A673 (cell line): ENCODE data around the gene SPG11. TPM values are rescaled to one million over a fixed set of nuclear protein-coding genes. Genes with fewer than 3 reads are reported as not detected.

Experiments used
- BruUV-seq: library from RNA; stranded (reverse); fragments of 400-500 nt; replicated peaks from 2 replicates; lab custom pipeline; 2021; lab: Mats Ljungman, UMichigan
- CTCF ChIA-PET: fragments of 300-600 bp; sonication (Branson Sonifier 250); formaldehyde crosslinking; loops from one replicate; lab custom pipeline; 2022; ENCODE audit warnings: antibody characterized with exemption; lab: Charles Lee
- POLR2A ChIA-PET: fragments of 300-600 bp; sonication (Branson Sonifier 250); formaldehyde crosslinking; loops from one replicate; lab custom pipeline; 2022; ENCODE audit warnings: antibody characterized with exemption; ENCODE audit not compliant: low non-redundant PET; lab: Charles Lee
- DNase-seq: peaks from one replicate; pipeline ENCODE4 v3.0.0-alpha.2; 2015; ENCODE audit warnings: low spot score
- H3K27ac ChIP-seq: fragments of 200-600 bp; sonication (generic); 2 replicates; pipeline ENCODE4 v1.5.1; 2016; ENCODE audit warnings: mixed run types, low read depth, mild to moderate bottlenecking, mixed read lengths, antibody characterized with exemption, low read length; ENCODE audit not compliant: poor library complexity, severe bottlenecking
- H3K27me3 ChIP-seq: fragments of 200-600 bp; sonication (generic); replicated peaks from 2 replicates; pipeline ENCODE4 v1.6.1; 2017; ENCODE audit warnings: mixed run types, low read depth, mild to moderate bottlenecking, mixed read lengths, antibody characterized with exemption, low read length; ENCODE audit not compliant: insufficient read depth, poor library complexity
- H3K36me3 ChIP-seq: fragments of 200-600 bp; sonication (generic); 2 replicates; pipeline ENCODE4 v1.6.1; 2016; ENCODE audit warnings: mixed run types, mild to moderate bottlenecking, mixed read lengths, antibody characterized with exemption, low read length; ENCODE audit not compliant: insufficient read depth, poor library complexity, severe bottlenecking
- H3K4me1 ChIP-seq: fragments of 200-600 bp; sonication (generic); 2 replicates; pipeline ENCODE4 v1.6.1; 2017; ENCODE audit warnings: mixed run types, mild to moderate bottlenecking, mixed read lengths, antibody characterized with exemption, low read length; ENCODE audit not compliant: insufficient read depth, poor library complexity, severe bottlenecking
- H3K4me3 ChIP-seq: fragments of 200-600 bp; sonication (generic); 2 replicates; pipeline ENCODE4 v1.5.1; 2016; ENCODE audit warnings: low read depth, mixed run types, mild to moderate bottlenecking, mixed read lengths, low read length; ENCODE audit not compliant: poor library complexity, severe bottlenecking
- H3K9me3 ChIP-seq: fragments of 200-600 bp; sonication (generic); 2 replicates; pipeline ENCODE4 v1.6.1; 2016; ENCODE audit warnings: mixed run types, low read depth, mild to moderate bottlenecking, mixed read lengths, antibody characterized with exemption, low read length; ENCODE audit not compliant: poor library complexity, severe bottlenecking
- CTCF ChIP-seq: fragments of 300-800, 200-600 bp; sonication (generic); conservative IDR thresholded peaks from 2 replicates; pipeline ENCODE4 v1.5.1; 2017; ENCODE audit warnings: low read depth, mild to moderate bottlenecking, antibody characterized with exemption, low read length, moderate library complexity, mixed read lengths
- EZH2 ChIP-seq: fragments of 200-600 bp; sonication (generic); IDR thresholded peaks from 2 replicates; pipeline ENCODE4 v1.6.1; 2017; ENCODE audit warnings: borderline replicate concordance, low read depth, mild to moderate bottlenecking, mixed read lengths, antibody characterized with exemption, low read length; ENCODE audit not compliant: poor library complexity, severe bottlenecking
- intact Hi-C: fragments of 100-400 bp; cut with micrococcal nuclease; formaldehyde crosslinking; loops from one replicate; pipeline ENCODE4 v1.10.0; 2022; ENCODE audit not compliant: unreplicated experiment
- total RNA-seq: library from RNA; stranded (reverse); gene quantifications from 2 replicates; pipeline ENCODE4 v1.2.3, GENCODE V29; 2021

The SPG11 gene
- total RNA-seq, 1 experiment from 2014 or later = 55.4 TPM

- no peak for TF ChIP-seq EZH2
- no peak for TF ChIP-seq CTCF
- no peak for DNase-seq
- no peaks in the 10 kb centered on the region for H3K27me3 ChIP-seq
- H3K27ac ChIP-seq = peak overlapping the region; percentile 41
- H3K4me3 ChIP-seq = no peak overlapping the region
- no TSS peak for BruUV-seq
- POLR2A ChIA-PET = no interaction called here
- H3K9me3 ChIP-seq = no peaks in the 10 kb centered on the region
- H3K36me3 ChIP-seq = peaks cover 64% of the 10 kb centered on the region
- H3K4me1 ChIP-seq = no peaks in the 10 kb centered on the region
- intact Hi-C loops = loop anchor here (5.0 to 10.0 kb wide), 2 partner anchors 67 to 320 kb away; partner anchors contain the start of gene SPG11
- CTCF ChIA-PET = no interaction called here
These were observed 68.2 kb downstream of the SPG11 start for GRCh38 chr15:44595246-44595645.

GRCh38 chr15:44593042-44593736 is 70.3 kb downstream of the SPG11 start:
- TF ChIP-seq CTCF (peak; percentile 65), EZH2 (no peak)
- Histone ChIP-seq H3K4me3 (no peak overlapping the region), H3K27ac (no peak overlapping the region), H3K9me3 (no peaks in the 10 kb centered on the region), H3K4me1 (no peaks in the 10 kb centered on the region), H3K36me3 (peaks cover 76% of the 10 kb centered on the region), H3K27me3 (no peaks in the 10 kb centered on the region)
- DNase-seq = peak; percentile 59
- ChIA-PET POLR2A (no interaction called here), CTCF (interaction anchor here (0.7 to 1.0 kb wide), 4 partner anchors 145 to 547 kb away, joined by 3 to 11 read pairs (median 4); no protein-coding TSS in a partner anchor)
- BruUV-seq = no TSS peak
- intact Hi-C loops = loop anchor here (10.0 kb wide), 1 partner anchor 322 kb away; no protein-coding TSS in a partner anchor

- Histone ChIP-seq H3K27me3 (no peaks in the 10 kb centered on the region), H3K36me3 (peaks cover 76% of the 10 kb centered on the region), H3K4me1 (no peaks in the 10 kb centered on the region), H3K4me3 (no peak overlapping the region), H3K27ac (no peak overlapping the region), H3K9me3 (no peaks in the 10 kb centered on the region)
- intact Hi-C loops = loop anchor here (10.0 kb wide), 1 partner anchor 323 kb away; no protein-coding TSS in a partner anchor
- ChIA-PET POLR2A (no interaction called here), CTCF (no interaction called here)
- no peak for DNase-seq
- no peak for TF ChIP-seq EZH2
- TF ChIP-seq CTCF = no peak
- no TSS peak for BruUV-seq
These were observed 72.1 kb downstream of the SPG11 start for GRCh38 chr15:44591326-44591725.
